Transverse colon (tissue), 4 donors: ENCODE results near the gene SLC12A7. TPM values are rescaled to one million over a fixed set of nuclear protein-coding genes. Genes with fewer than 3 reads are reported as not detected.
"Not testable (repeated sequence)": the region's sequence is repeated elsewhere in the genome, so short reads cannot be mapped to it uniquely, and the experiment has no call there.

Experiments
- DNase-seq: peaks from one replicate; pipeline ENCODE4 v3.0.0-alpha.2; 2019
- H3K27ac ChIP-seq, 4 donors: fragments of 200-600 bp; sonication (generic); 2 replicates each; pipeline ENCODE4 v1.5.1; 2016 to 2018; ENCODE audit warnings: inconsistent platforms in 4 of 4
- H3K27me3 ChIP-seq: fragments of 200-600 bp; sonication (generic); 2 replicates; pipeline ENCODE4 v1.5.1; 2017; ENCODE audit warnings: inconsistent platforms
- H3K36me3 ChIP-seq, 4 donors: fragments of 200-600 bp; sonication (generic); 2 replicates each; pipeline ENCODE4 v1.5.1; 2017 to 2019; ENCODE audit warnings: inconsistent platforms in 4 of 4
- H3K4me1 ChIP-seq, 4 donors: fragments of 200-600 bp; sonication (generic); 2 replicates each; pipeline ENCODE4 v1.5.1; 2017 to 2020; ENCODE audit warnings: inconsistent platforms in 4 of 4
- H3K4me3 ChIP-seq, 4 donors: fragments of 200-600 bp; sonication (generic); 1 replicate in 1 of 4; 2 replicates in 3 of 4; pipeline versions ENCODE4 v1.5.1 to v1.6.1; 2017 to 2019; ENCODE audit warnings: inconsistent platforms in 4 of 4
- H3K9me3 ChIP-seq, 2 donors: fragments of 200-600 bp; sonication (generic); 2 replicates each; pipeline ENCODE4 v1.5.1; 2017 to 2019; ENCODE audit warnings: inconsistent platforms in 2 of 2
- EP300 ChIP-seq: sonication (generic); formaldehyde crosslinking; IDR thresholded peaks from one replicate; pipeline ENCODE4 v1.6.1; 2017; ENCODE audit warnings: antibody characterized with exemption, low read depth
- POLR2A ChIP-seq: fragments of 450-650 bp; IDR thresholded peaks from one replicate; pipeline ENCODE4 v1.6.1; 2016; ENCODE audit warnings: antibody characterized with exemption, mild to moderate bottlenecking, moderate library complexity
- POLR2AphosphoS5 ChIP-seq, 3 donors: sonication (generic); formaldehyde crosslinking; IDR thresholded peaks; one replicate each; pipeline ENCODE4 v1.6.1; 2016; ENCODE audit warnings: antibody characterized with exemption in 3 of 3
- WGBS, 2 donors: methylation state at CpG; one replicate each; pipeline ENCODE4 v1.1.5; 2018; ENCODE audit warnings: low coverage in 1 of 2; 5-methylcytosine and 5-hydroxymethylcytosine counted together
- in situ Hi-C, 4 donors: fragments of 200-750 bp; cut with MboI; loops; one replicate each; pipeline versions ENCODE4 v1.15.0 to v1.15.1; 2017; ENCODE audit warnings: low sequenced_read_pairs in 3 of 4, low pct_ligation_motif_present in 1 of 4, low pct_unique_long_range_greater_than_20kb in 1 of 4
- intact Hi-C: fragments of 100-400 bp; cut with DNase I; formaldehyde crosslinking; loops from one replicate; pipeline ENCODE4 v1.15.1; 2023; ENCODE audit warnings: low total_unique reads
- total RNA-seq, 4 donors: library from RNA; depleted of rRNA; stranded (reverse); fragments of >200 nt; gene quantifications; one replicate each; pipeline ENCODE4 v1.1.0, GENCODE V29; 2016
- TF ChIP-seq, protein P1 (sequence below), 5 experiments: fragments of 200-600 bp in 3 of 5; fragments of 450-650 bp in 2 of 5; sonication (generic) in 3 of 5; IDR thresholded peaks; 1 replicate in 2 of 5; 2 replicates in 3 of 5; pipeline ENCODE4 v1.5.1; 2016 to 2017; ENCODE audit warnings: antibody characterized with exemption in 5 of 5, inconsistent platforms in 3 of 5, mild to moderate bottlenecking in 2 of 5, moderate library complexity in 1 of 5

Gene SLC12A7
- total RNA-seq, 4 donors from 2014 or later: 60.7 to 144 (median 61.4) TPM

GRCh38 chr5:1027631-1028441, 84.0 kb downstream of the SLC12A7 start:
- in situ Hi-C loops (no loop called here), intact Hi-C loops (no loop called here)
- TF ChIP-seq POLR2AphosphoS5 (IDR thresholded peaks at IDR 0.05) (no peak), POLR2A (no peak), EP300 (no peak)
- TF ChIP-seq, protein P1, sequence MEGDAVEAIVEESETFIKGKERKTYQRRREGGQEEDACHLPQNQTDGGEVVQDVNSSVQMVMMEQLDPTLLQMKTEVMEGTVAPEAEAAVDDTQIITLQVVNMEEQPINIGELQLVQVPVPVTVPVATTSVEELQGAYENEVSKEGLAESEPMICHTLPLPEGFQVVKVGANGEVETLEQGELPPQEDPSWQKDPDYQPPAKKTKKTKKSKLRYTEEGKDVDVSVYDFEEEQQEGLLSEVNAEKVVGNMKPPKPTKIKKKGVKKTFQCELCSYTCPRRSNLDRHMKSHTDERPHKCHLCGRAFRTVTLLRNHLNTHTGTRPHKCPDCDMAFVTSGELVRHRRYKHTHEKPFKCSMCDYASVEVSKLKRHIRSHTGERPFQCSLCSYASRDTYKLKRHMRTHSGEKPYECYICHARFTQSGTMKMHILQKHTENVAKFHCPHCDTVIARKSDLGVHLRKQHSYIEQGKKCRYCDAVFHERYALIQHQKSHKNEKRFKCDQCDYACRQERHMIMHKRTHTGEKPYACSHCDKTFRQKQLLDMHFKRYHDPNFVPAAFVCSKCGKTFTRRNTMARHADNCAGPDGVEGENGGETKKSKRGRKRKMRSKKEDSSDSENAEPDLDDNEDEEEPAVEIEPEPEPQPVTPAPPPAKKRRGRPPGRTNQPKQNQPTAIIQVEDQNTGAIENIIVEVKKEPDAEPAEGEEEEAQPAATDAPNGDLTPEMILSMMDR (IDR thresholded peaks at IDR 0.05): no peak
- no peak for DNase-seq
- H3K9me3 ChIP-seq: no peaks in the 10 kb centered on the region
- no peaks in the 10 kb centered on the region for H3K36me3 ChIP-seq
- no peaks in the 10 kb centered on the region for H3K4me1 ChIP-seq
- 83 to 87% methylated on average over 11 to 37 of the region's 40 CpGs for WGBS, 2 donors
- H3K4me3 ChIP-seq: no peak overlapping the region
- H3K27me3 ChIP-seq: no peaks in the 10 kb centered on the region
- no peak overlapping the region for H3K27ac ChIP-seq

DNA sequence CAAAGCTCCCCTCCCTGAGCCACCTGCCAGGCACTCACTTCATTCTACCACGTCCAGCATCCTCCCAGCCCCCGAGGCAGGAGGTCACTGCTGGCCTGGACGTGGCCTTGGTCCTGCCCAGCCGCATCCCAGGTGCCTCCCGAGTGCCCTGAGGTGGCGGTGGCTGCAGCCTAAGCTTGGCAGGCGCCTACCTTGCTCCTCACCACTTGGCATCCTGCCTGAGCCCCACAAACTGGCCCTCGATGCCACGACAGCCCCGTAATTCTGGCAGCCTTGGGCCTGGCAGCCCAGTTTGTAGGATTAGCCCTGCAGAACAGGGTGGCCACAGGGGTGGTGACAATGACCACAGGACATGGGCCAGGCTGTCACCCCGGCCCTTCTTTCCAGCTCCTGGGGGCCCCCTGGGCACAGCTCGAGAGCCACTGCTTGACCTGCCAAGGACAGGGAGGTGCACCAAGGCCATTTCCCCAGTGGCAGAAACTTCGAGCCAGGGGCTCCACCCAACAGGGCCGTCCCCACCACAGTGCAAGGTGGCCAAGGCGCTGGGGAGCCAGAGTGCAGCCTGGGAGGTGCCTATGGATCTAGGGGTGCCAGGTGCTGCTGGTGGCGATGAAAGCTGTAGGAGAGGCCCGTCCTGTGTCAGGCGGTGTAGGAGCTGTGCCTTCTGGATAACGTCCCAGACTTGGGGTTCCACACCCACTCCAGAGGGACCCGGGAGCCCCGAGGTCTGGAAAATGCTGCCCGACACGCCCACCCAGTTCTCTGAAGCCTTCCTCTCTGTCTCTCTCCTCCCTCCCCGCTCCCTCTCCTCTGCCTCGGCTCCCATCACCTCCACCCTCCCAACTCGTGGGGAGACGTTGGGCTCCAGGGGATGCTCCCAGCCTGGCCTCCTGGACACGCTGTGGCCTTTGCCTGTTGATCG, 84.9 kb downstream of the SLC12A7 start:
- TF ChIP-seq POLR2A: no peak
- no peak for TF ChIP-seq EP300
- TF ChIP-seq, protein P1 (IDR thresholded peaks at IDR 0.05): no peak
- no peak for TF ChIP-seq POLR2AphosphoS5 (IDR thresholded peaks at IDR 0.05)

DNA sequence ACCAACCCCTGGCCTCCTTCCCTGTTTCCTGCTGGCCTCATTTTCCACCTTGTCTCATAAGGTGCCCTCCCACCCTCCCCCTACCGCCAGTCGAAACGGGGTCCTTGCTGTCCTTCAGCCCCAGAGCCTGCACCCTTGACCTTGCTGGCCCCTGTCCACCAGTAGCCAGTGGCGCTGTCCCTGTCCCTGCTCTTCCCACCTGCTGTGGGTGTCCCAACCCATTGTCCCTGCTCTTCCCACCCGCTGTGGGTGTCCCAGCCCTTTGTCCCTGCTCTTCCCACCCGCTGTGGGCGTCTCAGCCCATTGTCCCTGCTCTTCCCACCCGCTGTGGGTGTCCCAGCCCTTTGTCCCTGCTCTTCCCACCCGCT, 89.9 kb downstream of the SLC12A7 start:
- intact Hi-C loops, H3K4me1 ChIP-seq, H3K36me3 ChIP-seq, H3K27ac ChIP-seq, H3K27me3 ChIP-seq, H3K4me3 ChIP-seq, DNase-seq, H3K9me3 ChIP-seq: not testable (repeated sequence)
- in situ Hi-C loops: loop anchor here in 1 of 4 donors (25.0 kb wide), 1 partner anchor 115 kb away; no protein-coding TSS in a partner anchor
- WGBS, 2 donors: 67% methylated on average over 8 of the region's 9 CpGs; no CpG with 5 or more reads in 1 of the 2 donors

More for the DNA sequence above, 84.9 kb downstream of the SLC12A7 start:
- intact Hi-C loops: no loop called here
- no peak for DNase-seq
- in situ Hi-C loops: no loop called here
- Histone ChIP-seq H3K36me3 (no peaks in the 10 kb centered on the region), H3K9me3 (no peaks in the 10 kb centered on the region), H3K27ac (no peak overlapping the region), H3K4me3 (no peak overlapping the region), H3K4me1 (no peaks in the 10 kb centered on the region), H3K27me3 (no peaks in the 10 kb centered on the region)
- WGBS, 2 donors: 74% methylated on average over 28 of the region's 29 CpGs; no CpG with 5 or more reads in 1 of the 2 donors

GRCh38 chr5:1021136-1021968, 90.5 kb downstream of the SLC12A7 start:
- no peak overlapping the region for H3K27ac ChIP-seq
- H3K36me3 ChIP-seq: no peaks in the 10 kb centered on the region
- in situ Hi-C loops: loop anchor here in 1 of 4 donors (25.0 kb wide), 1 partner anchor 116 kb away; no protein-coding TSS in a partner anchor
- TF ChIP-seq POLR2AphosphoS5 (IDR thresholded peaks at IDR 0.05) (no peak), EP300 (no peak), POLR2A (no peak)
- TF ChIP-seq, protein P1 (IDR thresholded peaks at IDR 0.05): no peak
- no peaks in the 10 kb centered on the region for H3K9me3 ChIP-seq
- 35% methylated on average over 24 of the region's 29 CpGs; no CpG with 5 or more reads in 1 of the 2 donors for WGBS, 2 donors
- intact Hi-C loops: no loop called here
- H3K4me3 ChIP-seq: no peak overlapping the region
- no peaks in the 10 kb centered on the region for H3K27me3 ChIP-seq
- no peak for DNase-seq
- H3K4me1 ChIP-seq: no peaks in the 10 kb centered on the region
